Heart left ventricle (tissue), 16 donors: ENCODE results near the gene SNAP47. TPM values are rescaled to one million over a fixed set of nuclear protein-coding genes. Genes with fewer than 3 reads are reported as not detected.

Experiments used
- ATAC-seq, 4 donors: fragments of 200-7000 bp; cut with Tn5 transposase; one replicate each; pipeline ENCODE4 v1.9.1; 2020 to 2022; ENCODE audit warnings: moderate library complexity in 4 of 4, mild to moderate bottlenecking in 3 of 4, moderate number of reproducible peaks in 1 of 4
- DNase-seq, 5 donors: peaks; one replicate each; pipeline ENCODE4 v3.0.0-alpha.2; 2020
- H3K27ac ChIP-seq, 12 donors: fragments of 200-600 bp; sonication (generic) in 4 of 12; one replicate each; pipeline versions ENCODE4 v1.5.0 to v1.8.0; 2016 to 2022; ENCODE audit warnings: mild to moderate bottlenecking in 2 of 12
- H3K27me3 ChIP-seq, 9 donors: fragments of 200-600 bp; sonication (generic) in 2 of 9; one replicate each; pipeline versions ENCODE4 v1.5.1 to v1.8.0; 2016 to 2022; ENCODE audit warnings: mild to moderate bottlenecking in 3 of 9
- H3K36me3 ChIP-seq, 9 donors: fragments of 200-600 bp; sonication (generic) in 2 of 9; one replicate each; pipeline versions ENCODE4 v1.5.0 to v1.8.0; 2018 to 2022; ENCODE audit warnings: mild to moderate bottlenecking in 2 of 9
- H3K4me1 ChIP-seq, 12 donors: fragments of 200-600 bp; sonication (generic) in 4 of 12; one replicate each; pipeline versions ENCODE4 v1.5.0 to v1.8.0; 2016 to 2022; ENCODE audit warnings: mild to moderate bottlenecking in 3 of 12
- H3K4me3 ChIP-seq, 12 donors: fragments of 200-600 bp; sonication (generic) in 4 of 12; one replicate each; pipeline versions ENCODE4 v1.5.0 to v1.8.0; 2017 to 2022; ENCODE audit warnings: mild to moderate bottlenecking in 9 of 12, moderate library complexity in 4 of 12
- H3K9me3 ChIP-seq, 12 donors: fragments of 200-600 bp; sonication (generic) in 4 of 12; one replicate each; pipeline versions ENCODE4 v1.5.0 to v1.8.0; 2016 to 2022; ENCODE audit warnings: mild to moderate bottlenecking in 1 of 12
- CTCF ChIP-seq, 12 donors: fragments of 200-600 bp; sonication (generic) in 4 of 12; IDR thresholded peaks; one replicate each; pipeline versions ENCODE4 v1.5.0 to v1.8.0; 2018 to 2022; ENCODE audit warnings: antibody characterized with exemption in 12 of 12, mild to moderate bottlenecking in 5 of 12
- POLR2A ChIP-seq, 2 donors: fragments of 450-650 bp; IDR thresholded peaks; one replicate each; pipeline ENCODE4 v1.6.1; 2017; ENCODE audit warnings: antibody characterized with exemption in 2 of 2, mild to moderate bottlenecking in 2 of 2, moderate library complexity in 2 of 2
- WGBS, 4 donors: extraction: QIAGEN DNeasy Blood & Tissue Kit in 2 of 4; methylation state at CpG; one replicate each; pipeline versions ENCODE4 v1.1.5 to v1.1.7; 2013 to 2018; 5-methylcytosine and 5-hydroxymethylcytosine counted together
- intact Hi-C, 10 donors: fragments of 100-400 bp; cut with DNase I; formaldehyde crosslinking; loops; one replicate each; pipeline versions ENCODE4 v1.11.1 to v1.14.2; 2022
- polyA plus RNA-seq, 2 donors: library from polyadenylated mRNA; stranded (reverse); fragments of 200-250 nt; gene quantifications; one replicate each; pipeline ENCODE4 v1.2.3, GENCODE V29; 2013
- total RNA-seq, 9 donors: library from RNA; depleted of rRNA in 2 of 9; stranded (reverse); fragments of >200 nt in 2 of 9; fragmentation: NEBNext Ultra II Directional in 3 of 9; extraction: Animal tissue kit (Norgen Biotek cat#: 25700) in 3 of 9; gene quantifications; one replicate each; pipeline versions ENCODE4 v1.1.0 to v1.2.4, GENCODE V29; 2016 to 2023
- donor health status: ischemic (EF 13 %, LVEDD 7.1; RV severe dilation, severe dysfunction).
- donor health status: healthy with polysubstance abuse.
- donor health status: DM: no; HTN: yes; CAD: no.
- donor health status: DM: no; HTN: no; CAD: no.
- donor health status: ischemic (EF 25% LVEDD 6.9; RV normal size, moderate dysfunction).
- donor health status: ischemic (EF 25% LVEDD 5.7; RV mildly dilated, moderate dysfunction).
- donor health status: healthy.
- donor health status: DM: yes; HTN: yes; CAD: no.
- donor health status: ischemic (EF 35%, LVEDD 5.7; RV mildly dilated, moderate dysfunction).
- donor health status: nonischemic (EF 11% LVEDD 7.7; RV severe dilation, severe dysfunction).
- donor health status: DM: yes; HTN: yes; CAD: no.
- donor health status: PGD.
- donor health status: ischemic (EF 29% LVEDD 5.4; RV normal size, mild dysfunction).
- donor health status: nonischemic (EF 23%, LVEDD 6.1; RV moderate dilation, normal function).

Gene SNAP47
- total and polyA plus RNA-seq, 11 donors: 22.1 to 106 (median 36.7) TPM

DNA sequence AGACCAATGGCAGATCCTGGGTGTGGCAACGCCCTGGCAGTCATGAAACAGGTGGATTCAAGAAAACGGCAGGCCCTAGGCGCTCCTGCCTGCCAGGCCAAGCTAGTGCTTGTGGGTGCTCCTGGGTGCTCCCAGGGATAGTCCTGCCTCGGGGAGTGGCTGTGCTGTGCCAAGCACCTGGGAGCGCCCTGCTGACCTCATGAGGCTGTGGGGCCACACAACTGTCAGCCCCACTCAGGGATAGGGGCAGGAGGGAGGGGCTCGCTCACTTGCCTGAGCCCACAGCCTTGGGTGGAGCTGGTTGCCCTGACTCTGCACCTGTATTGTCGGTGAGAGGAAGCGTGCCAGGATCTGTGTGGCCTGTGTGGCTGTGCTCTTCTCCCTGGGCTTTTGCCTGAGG lies 9.4 kb downstream of the SNAP47 start:
- H3K9me3 ChIP-seq: no peaks in the 10 kb centered on the region
- TF ChIP-seq CTCF (IDR thresholded peaks at IDR 0.05) (no peak), POLR2A (IDR thresholded peaks at IDR 0.05) (no peak)
- no peak for ATAC-seq
- 78 to 89% (median 83%) methylated on average over 8 of the region's 8 CpGs for WGBS, 4 donors
- H3K4me1 ChIP-seq: peaks cover 0 to 75% (median 22%) of the 10 kb centered on the region in 12 donors
- DNase-seq: peak in 1 of 5 donors; percentile 42
- H3K27ac ChIP-seq: peak overlapping the region in 6 of 12 donors; percentile 9 to 91 (median 65)
- H3K4me3 ChIP-seq: no peak overlapping the region
- intact Hi-C loops: loop anchor here in 1 of 10 donors (10.0 kb wide), 1 partner anchor 330 kb away; no protein-coding TSS in a partner anchor
- H3K27me3 ChIP-seq: no peaks in the 10 kb centered on the region
- H3K36me3 ChIP-seq: peaks cover 0 to 23% (median 11%) of the 10 kb centered on the region in 9 donors

DNA sequence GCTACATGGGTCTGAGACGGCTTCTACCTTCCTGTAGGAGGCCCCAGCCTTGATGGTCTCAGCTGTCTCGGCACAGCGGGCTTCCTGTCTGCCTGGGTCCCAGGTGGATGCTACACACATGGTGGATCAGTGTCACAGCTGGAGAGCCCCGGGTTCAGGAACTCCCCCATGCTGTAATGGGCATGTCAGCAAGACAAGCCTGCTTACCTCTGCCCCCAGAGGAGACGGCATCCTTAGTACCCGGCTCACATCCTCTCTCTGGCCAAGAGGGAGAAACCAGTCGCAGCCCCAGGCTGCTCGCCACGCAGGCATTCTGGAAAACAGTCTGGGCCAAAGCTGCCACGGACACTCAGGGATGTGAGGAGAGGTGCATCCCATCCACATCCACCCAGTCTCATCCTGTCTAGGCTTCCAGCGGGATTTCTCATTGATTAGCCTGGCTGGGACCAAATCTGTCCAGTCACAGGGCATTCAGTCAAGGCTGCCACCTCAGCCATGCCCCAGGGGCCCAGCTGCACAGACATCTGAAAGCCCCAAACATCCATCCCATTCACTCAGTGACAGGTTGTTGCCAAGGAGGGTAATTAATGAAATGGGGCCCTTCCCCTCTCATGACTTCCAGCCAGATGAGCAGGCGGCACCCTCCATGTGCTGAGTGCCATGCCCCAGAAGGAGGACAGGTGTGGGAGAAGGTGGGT lies 10.5 kb downstream of the SNAP47 start:
- 79 to 93% (median 90%) methylated on average over 8 to 12 of the region's 12 CpGs for WGBS, 4 donors
- H3K36me3 ChIP-seq: peaks cover 0 to 27% (median 11%) of the 10 kb centered on the region in 9 donors
- no peak for TF ChIP-seq CTCF (IDR thresholded peaks at IDR 0.05)
- TF ChIP-seq POLR2A (IDR thresholded peaks at IDR 0.05): no peak
- intact Hi-C loops: loop anchor here in 1 of 10 donors (10.0 kb wide), 1 partner anchor 329 kb away; no protein-coding TSS in a partner anchor
- no peak overlapping the region for H3K4me3 ChIP-seq
- peak overlapping the region in 5 of 12 donors; percentile 17 to 91 (median 79) for H3K27ac ChIP-seq
- ATAC-seq (no peak), DNase-seq (peak in 1 of 5 donors; percentile 50)
- H3K4me1 ChIP-seq: peaks cover 0 to 78% (median 27%) of the 10 kb centered on the region in 12 donors
- H3K27me3 ChIP-seq: no peaks in the 10 kb centered on the region
- no peaks in the 10 kb centered on the region for H3K9me3 ChIP-seq

GRCh38 chr1:227746676-227747075 lies 11.4 kb downstream of the SNAP47 start:
- Histone ChIP-seq H3K4me3 (no peak overlapping the region), H3K27me3 (no peaks in the 10 kb centered on the region), H3K36me3 (peaks cover 0 to 34% (median 16%) of the 10 kb centered on the region in 9 donors), H3K4me1 (peaks cover 0 to 76% (median 28%) of the 10 kb centered on the region in 12 donors), H3K27ac (peak overlapping the region in 6 of 12 donors; percentile 61 to 92 (median 87)), H3K9me3 (no peaks in the 10 kb centered on the region)
- WGBS, 4 donors: 82 to 85% (median 83%) methylated on average over 6 of the region's 6 CpGs
- no peak for ATAC-seq
- intact Hi-C loops: loop anchor here in 1 of 10 donors (10.0 kb wide), 1 partner anchor 328 kb away; no protein-coding TSS in a partner anchor
- no peak for TF ChIP-seq CTCF (IDR thresholded peaks at IDR 0.05)
- TF ChIP-seq POLR2A (IDR thresholded peaks at IDR 0.05): no peak
- DNase-seq: peak in 1 of 5 donors; percentile 36

- peaks cover 0 to 76% (median 28%) of the 10 kb centered on the region in 12 donors for H3K4me1 ChIP-seq
- H3K9me3 ChIP-seq: no peaks in the 10 kb centered on the region
- WGBS, 4 donors: 71 to 88% (median 87%) methylated on average over 7 to 8 of the region's 8 CpGs
- peak overlapping the region in 8 of 12 donors; percentile 72 to 99 (median 88) for H3K27ac ChIP-seq
- TF ChIP-seq CTCF (IDR thresholded peaks at IDR 0.05) (no peak), POLR2A (IDR thresholded peaks at IDR 0.05) (no peak)
- intact Hi-C loops: loop anchor here in 1 of 10 donors (10.0 kb wide), 1 partner anchor 327 kb away; no protein-coding TSS in a partner anchor
- H3K27me3 ChIP-seq: no peaks in the 10 kb centered on the region
- H3K4me3 ChIP-seq: no peak overlapping the region
- ATAC-seq: no peak
- DNase-seq: peak in 1 of 5 donors; percentile 8
- peaks cover 0 to 37% (median 17%) of the 10 kb centered on the region in 9 donors for H3K36me3 ChIP-seq
Observed at GRCh38 chr1:227747382-227747781, 12.1 kb downstream of the SNAP47 start.
